SKM-1 (cell line): ENCODE results near the gene STAT1.
"Not testable (repeated sequence)": the region's sequence is repeated elsewhere in the genome, so short reads cannot be mapped to it uniquely, and the experiment has no call there.

Experiments
- DNase-seq: peaks from one replicate; lab custom pipeline; 2025; ENCODE audit not compliant: unreplicated experiment; lab: John Stamatoyannopoulos, UW

Gene STAT1

DNA sequence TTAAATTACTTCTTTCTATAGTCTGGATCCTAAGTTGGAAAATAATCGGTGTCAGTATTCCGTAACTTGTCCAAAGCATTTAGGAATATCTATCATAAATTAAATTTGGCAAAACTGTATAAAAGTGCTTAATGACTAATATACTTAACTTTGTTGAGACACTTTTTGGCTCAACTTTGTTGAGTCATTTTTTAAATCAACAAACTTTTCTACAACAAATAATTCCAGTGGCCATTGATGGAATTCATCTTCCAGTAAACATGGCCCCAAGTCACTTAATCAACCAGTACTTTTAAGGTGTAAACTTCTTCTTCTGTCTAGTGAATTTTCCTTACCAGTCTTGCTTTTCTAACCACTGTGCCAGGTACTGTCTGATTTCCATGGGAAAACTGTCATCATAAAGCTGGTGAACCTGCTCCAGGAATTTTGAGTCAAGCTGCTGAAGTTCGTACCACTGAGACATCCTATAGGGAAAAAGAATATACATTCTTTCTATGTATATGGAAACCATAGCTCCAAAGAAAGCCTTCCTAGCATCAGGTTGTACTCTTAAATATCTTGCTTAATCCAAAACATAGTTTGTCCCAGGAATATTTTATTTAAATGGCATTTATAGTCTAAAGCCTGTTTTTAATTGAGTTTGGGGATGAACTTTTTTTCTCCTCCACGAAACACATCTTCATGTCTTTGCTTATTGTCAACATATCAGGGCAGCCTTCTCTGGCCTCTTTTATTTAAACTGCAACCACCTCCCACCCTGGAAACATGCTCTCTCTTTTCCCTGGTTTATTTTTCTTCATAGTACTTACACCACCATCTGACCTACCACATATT is 4.2 kb downstream of the STAT1 start:
- DNase-seq: no peak

GRCh38 chr2:191008286-191008685 is 5.7 kb downstream of the STAT1 start:
- no peak for DNase-seq

GRCh38 chr2:191006997-191007783 is 6.8 kb downstream of the STAT1 start:
- no peak for DNase-seq

GRCh38 chr2:191006297-191006696 is 7.7 kb downstream of the STAT1 start:
- DNase-seq: no peak

DNA sequence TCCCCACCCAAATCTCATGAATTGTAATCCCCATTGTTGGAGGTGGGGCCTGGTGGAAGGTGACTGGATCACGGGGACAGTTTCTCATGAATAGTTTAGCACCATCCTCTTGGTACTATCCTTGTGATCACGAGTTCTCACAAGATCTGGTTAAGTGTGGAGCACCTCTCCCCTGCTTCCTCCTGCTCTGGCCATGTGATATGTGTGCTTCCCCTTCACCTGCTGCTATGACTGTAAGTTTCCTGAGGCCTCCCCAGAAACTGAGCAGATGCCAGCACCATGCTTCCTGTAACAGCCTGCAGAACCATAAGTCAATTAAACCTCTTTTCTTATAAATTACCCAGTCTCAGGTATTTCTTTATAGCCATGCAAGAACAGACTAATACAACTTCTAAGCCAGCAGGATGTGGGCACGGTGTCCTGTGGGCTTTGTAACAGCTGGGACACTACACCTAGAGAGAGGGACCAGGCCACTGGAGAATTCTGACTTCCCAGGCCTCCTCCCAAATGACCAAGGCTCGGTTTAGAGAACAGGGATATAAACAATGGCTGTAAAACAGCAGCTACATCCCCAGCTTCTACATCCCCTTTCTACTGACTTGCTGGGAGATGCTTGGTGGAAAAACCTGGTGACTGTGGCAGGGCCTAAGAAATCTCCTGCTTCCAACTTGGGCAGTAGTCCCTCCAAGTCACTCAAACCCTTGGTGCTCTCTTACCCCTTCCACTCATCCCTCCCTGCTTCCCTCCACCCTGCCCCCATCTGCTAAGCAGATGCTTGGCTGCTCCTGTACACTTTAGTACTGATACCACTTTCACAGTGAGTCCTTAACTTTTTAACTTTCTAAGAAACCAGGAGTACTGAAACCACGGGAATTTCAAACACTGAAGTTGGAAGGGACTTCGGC is 10.3 kb downstream of the STAT1 start:
- no peak for DNase-seq

DNA sequence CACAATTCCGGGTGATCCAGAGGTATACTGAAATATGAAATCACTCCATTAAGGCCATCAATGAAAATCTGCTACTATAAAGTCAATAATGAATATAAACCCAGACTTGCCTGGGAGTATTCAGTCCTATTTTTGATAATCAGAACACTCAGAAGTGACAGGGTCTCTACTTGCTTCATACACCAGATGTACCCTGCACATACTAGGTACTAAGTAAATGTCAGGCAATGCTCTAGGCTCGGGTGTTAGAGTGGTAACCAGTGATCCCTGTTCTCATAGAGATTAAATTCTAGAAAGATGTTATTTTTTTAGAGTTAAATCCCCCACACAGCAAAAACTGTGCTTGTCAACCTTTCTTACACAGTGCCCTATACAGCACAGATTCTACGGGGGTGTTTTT is 12.3 kb downstream of the STAT1 start:
- no peak for DNase-seq

DNA sequence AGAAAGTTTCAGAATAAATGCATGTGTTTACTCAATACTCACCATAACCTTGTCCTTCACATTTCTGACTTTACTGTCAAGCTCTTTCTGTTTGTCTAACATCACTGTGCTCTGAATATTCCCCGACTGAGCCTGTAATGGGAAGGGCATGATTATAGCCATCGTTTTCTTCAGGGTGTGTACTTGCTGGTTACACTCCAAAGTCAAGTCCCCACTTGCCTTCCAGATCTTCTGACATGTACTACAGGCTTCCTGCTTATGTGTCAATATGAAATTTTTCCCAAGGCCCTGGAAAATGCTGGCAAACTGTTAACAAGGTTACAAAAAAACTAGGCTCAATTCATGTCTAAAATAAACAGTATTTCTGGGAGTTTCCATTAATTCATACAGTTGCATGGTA is 12.9 kb downstream of the STAT1 start:
- no peak for DNase-seq

DNA sequence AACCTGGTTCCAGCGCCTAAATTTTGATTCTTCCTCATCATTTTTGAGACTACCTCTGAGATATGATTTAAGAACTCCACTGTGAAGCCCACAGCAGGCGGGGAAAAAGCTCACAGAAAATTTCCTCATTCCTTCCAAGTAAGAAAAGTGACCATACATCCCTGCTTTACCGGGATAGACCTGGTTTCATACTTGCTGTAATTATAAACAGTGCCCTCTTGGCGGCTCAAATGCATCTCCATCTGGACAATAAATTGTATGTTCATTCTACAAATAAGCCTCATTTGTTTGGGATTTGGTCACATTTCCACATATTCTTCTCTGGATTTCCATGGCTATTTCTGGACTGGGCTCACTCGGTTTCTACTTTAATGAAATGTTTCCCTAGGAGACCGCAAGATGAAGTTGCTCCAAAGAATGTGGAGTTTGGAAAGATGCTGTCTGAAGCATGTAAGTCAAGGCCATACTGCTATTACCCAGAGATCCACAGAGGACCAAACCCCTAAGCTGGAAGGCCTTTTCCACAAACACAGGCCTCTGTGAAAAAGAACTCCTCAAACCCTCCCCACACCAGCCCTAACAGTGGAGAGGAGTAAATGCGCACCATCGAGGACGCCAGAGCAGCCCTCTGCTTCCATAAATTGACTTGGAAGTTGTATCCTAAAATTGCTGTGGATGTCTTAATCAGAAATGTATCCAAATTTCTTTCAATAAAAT is 13.9 kb downstream of the STAT1 start:
- DNase-seq: no peak

DNA sequence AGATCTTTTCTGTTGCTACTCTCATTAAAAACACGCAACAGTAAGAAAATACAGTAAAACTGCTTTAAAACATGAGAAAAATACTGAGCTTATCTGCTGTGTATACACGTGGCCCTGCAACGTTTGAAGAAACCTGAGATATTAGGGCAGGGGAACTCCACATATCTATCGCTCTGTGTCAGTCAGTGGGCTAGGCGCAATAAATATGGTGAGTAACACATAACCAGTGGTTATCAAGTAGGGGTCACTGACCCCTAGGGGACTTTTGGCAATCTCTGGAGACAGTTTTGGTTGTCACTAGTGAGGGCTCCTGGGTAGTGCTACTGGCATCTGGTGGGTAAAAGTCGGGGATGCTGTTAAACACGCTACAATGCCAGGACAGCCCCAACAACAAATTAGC is 14.9 kb downstream of the STAT1 start:
- DNase-seq: no peak

GRCh38 chr2:190997526-190998113 is 16.4 kb downstream of the STAT1 start:
- DNase-seq: no peak

- peak; percentile 6 for DNase-seq
These were observed 17.0 kb downstream of the STAT1 start for GRCh38 chr2:190996947-190997346.

GRCh38 chr2:190996338-190996946 is 17.5 kb downstream of the STAT1 start:
- peak; percentile 4 for DNase-seq

DNA sequence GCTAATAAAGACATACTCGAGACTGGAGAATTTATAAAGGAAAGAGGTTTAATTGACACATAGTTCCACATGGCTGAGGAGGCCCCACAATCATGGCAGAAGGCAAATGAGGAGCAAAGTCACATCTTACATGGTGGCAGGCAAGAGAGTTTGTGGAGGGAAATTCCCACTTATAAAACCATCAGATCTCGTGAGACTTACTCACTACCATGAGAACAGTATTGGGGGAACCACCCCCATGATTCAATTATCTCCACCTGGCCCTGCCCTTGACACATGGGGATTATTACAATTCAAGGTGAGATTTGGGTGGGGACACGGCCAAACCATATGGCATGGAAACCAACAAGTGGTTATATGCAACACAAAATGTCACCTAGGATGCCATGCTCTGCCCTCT is 18.7 kb downstream of the STAT1 start:
- not testable (repeated sequence) for DNase-seq

DNA sequence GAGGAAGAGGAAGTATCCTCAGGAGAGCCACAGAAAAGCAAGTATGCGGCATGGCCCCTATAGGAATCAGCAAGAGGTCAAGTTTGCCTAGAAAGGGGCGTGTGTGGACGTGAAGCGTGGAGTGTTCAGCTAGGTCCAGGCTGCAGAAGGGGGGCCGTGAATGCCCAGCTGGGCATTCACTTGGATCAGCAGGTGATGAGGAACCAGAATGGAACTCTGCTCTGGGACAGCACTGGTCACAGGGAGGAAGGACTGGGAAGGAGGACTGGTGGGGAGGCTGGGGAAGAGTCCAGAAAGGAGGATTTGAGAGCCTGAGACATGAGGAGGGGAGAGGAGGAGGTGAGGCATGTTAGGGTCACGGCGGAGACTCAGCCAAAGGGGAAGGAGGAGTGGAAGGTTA is 19.8 kb downstream of the STAT1 start:
- no peak for DNase-seq

- no peak for DNase-seq
These were observed 20.7 kb downstream of the STAT1 start for GRCh38 chr2:190993292-190993643.

GRCh38 chr2:190990132-190990531 is 23.8 kb downstream of the STAT1 start:
- no peak for DNase-seq

DNA sequence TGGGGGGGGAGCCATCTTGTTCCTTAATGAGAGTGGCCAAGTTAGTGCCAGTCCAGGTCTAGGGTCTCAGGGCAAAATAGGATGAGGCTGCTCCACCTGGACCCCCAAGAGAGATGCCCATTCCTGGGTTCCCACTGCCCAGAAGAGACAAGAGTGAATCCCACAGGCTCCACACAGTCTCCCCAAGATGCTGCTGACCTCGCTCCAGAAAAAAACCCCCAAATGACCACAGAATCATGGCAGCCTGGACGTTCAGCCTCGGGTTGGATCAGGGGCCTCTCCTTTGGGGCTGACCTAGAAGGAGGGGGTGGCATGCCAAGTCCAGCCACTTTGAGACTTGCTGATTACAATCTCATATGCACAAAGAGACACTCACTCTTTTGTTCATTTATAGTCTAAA is 25.1 kb downstream of the STAT1 start:
- no peak for DNase-seq

GRCh38 chr2:190987938-190988337 is 26.0 kb downstream of the STAT1 start:
- no peak for DNase-seq

DNA sequence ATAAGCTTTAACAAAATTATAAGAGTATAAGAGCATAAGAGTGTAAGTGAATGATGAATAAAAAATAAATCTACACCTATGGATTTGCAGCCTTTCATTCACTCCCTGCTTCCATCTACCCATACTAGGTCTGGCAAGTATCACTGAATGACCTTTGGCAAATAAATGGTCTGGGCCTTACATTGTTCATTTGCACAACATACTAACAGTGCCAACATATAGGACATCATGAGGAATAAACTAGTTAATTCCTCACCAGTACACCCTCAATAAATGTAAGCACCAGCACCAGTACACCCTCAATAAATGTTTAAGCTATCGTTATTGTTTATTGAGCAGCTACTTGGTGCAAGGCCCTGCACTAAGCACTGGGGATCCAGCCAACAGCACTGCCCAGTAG is 26.9 kb downstream of the STAT1 start:
- DNase-seq: no peak
